ENCODE results near the gene ABCB8. TPM values are rescaled to one million over a fixed set of nuclear protein-coding genes. Genes with fewer than 3 reads are reported as not detected.

Gene ABCB8
- total RNA-seq, 1 donor from 2014 or later: 36.2 TPM

- Mint-ChIP-seq H3K4me1 (ENCODE audit: low read depth) (peaks cover 21% of the 10 kb centered on the region), H3K27ac (peak overlapping the region; percentile 60), H3K4me3 (ENCODE audit: low read depth) (peak overlapping the region; percentile 85), H3K9me3 (ENCODE audit: low read depth) (no peaks in the 10 kb centered on the region), H3K27me3 (no peaks in the 10 kb centered on the region), H3K36me3 (ENCODE audit: insufficient read depth) (no peaks in the 10 kb centered on the region)
- no peak for DNase-seq (ENCODE audit: low spot score, unreplicated experiment)
- no peak for TF ChIP-seq CTCF (IDR thresholded peaks at IDR 0.05; ENCODE audit: unreplicated experiment)
These were observed 54.2 kb downstream of the ABCB8 start for GRCh38 chr7:151082141-151083070.

GRCh38 chr7:151083071-151083823, 55.0 kb downstream of the ABCB8 start, which contains the start of gene TMUB1:
TSS of gene TMUB1 (minus strand) at chr7:151083493. CDS start at chr7:151082563, 930 bp downstream.
- DNase-seq (ENCODE audit: low spot score, unreplicated experiment): peak; percentile 67
- no peak for TF ChIP-seq CTCF (IDR thresholded peaks at IDR 0.05; ENCODE audit: unreplicated experiment)
- H3K36me3 Mint-ChIP-seq (ENCODE audit: insufficient read depth): no peaks in the 10 kb centered on the region
- H3K27me3 Mint-ChIP-seq: no peaks in the 10 kb centered on the region
- no peaks in the 10 kb centered on the region for H3K9me3 Mint-ChIP-seq (ENCODE audit: low read depth)
- H3K4me1 Mint-ChIP-seq (ENCODE audit: low read depth): peaks cover 24% of the 10 kb centered on the region
- peak within 1 kb of the TSS; percentile 60 for H3K27ac Mint-ChIP-seq
- peak within 1 kb of the TSS; percentile 85 for H3K4me3 Mint-ChIP-seq (ENCODE audit: low read depth)

- H3K4me1 Mint-ChIP-seq (ENCODE audit: low read depth): peaks cover 26% of the 10 kb centered on the region
- DNase-seq (ENCODE audit: low spot score, unreplicated experiment): no peak
- H3K27ac Mint-ChIP-seq: no peak overlapping the region
These were observed 55.5 kb downstream of the ABCB8 start for GRCh38 chr7:151083824-151084160.

GRCh38 chr7:151085329-151085690, 57.1 kb downstream of the ABCB8 start:
- H3K9me3 Mint-ChIP-seq (ENCODE audit: low read depth): no peaks in the 10 kb centered on the region
- peak overlapping the region; percentile 81 for H3K4me3 Mint-ChIP-seq (ENCODE audit: low read depth)
- peak overlapping the region; percentile 32 for H3K27ac Mint-ChIP-seq
- H3K27me3 Mint-ChIP-seq: no peaks in the 10 kb centered on the region
- no peak for TF ChIP-seq CTCF (IDR thresholded peaks at IDR 0.05; ENCODE audit: unreplicated experiment)
- DNase-seq (ENCODE audit: low spot score, unreplicated experiment): no peak
- H3K4me1 Mint-ChIP-seq (ENCODE audit: low read depth): peaks cover 32% of the 10 kb centered on the region
- H3K36me3 Mint-ChIP-seq (ENCODE audit: insufficient read depth): no peaks in the 10 kb centered on the region

More at GRCh38 chr7:151083824-151084160, 55.5 kb downstream of the ABCB8 start:
- Mint-ChIP-seq H3K9me3 (ENCODE audit: low read depth) (no peaks in the 10 kb centered on the region), H3K4me3 (ENCODE audit: low read depth) (peak overlapping the region; percentile 68), H3K27me3 (no peaks in the 10 kb centered on the region), H3K36me3 (ENCODE audit: insufficient read depth) (no peaks in the 10 kb centered on the region)
- TF ChIP-seq CTCF (IDR thresholded peaks at IDR 0.05; ENCODE audit: unreplicated experiment): no peak
